Fibroblast of mammary gland (primary cell): ENCODE data around the gene KIF3B.
"Not testable (repeated sequence)": the region's sequence is repeated elsewhere in the genome, so short reads cannot be mapped to it uniquely, and the experiment has no call there.

Source experiments
- DNase-seq: peaks from one replicate; pipeline ENCODE4 v3.0.0-alpha.2; 2010; ENCODE audit warnings: low read depth
- H3K4me3 ChIP-seq: 2 replicates; pipeline ENCODE4 v1.5.1; 2011; ENCODE audit warnings: low read depth, mild to moderate bottlenecking, low read length, moderate library complexity; ENCODE audit not compliant: control insufficient read depth
- TF ChIP-seq, protein P1 (sequence below): conservative IDR thresholded peaks from 2 replicates; pipeline ENCODE4 v1.5.1; 2011; ENCODE audit warnings: low read depth, low read length, inconsistent platforms; ENCODE audit not compliant: control insufficient read depth, insufficient read depth

KIF3B gene

DNA sequence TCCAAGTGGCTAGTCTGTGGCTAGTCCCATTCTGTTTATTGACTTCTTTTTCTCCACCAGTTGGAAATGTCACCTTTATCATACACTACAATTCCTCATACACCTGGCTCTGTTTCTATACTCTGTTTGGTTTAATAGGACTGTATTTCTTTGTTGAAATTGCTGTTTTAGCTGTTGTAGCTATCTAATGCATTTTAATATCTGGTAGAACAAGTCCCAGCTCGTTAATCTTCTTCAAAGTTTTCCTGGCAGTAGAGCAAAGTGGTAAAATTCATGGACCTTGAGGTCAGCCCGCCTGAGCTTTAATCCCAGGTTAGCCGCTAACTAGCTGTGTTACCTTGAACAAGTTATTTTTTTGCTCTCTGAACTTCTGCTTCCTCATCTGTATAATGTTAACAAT, 70.8 kb downstream of the KIF3B start:
- TF ChIP-seq, protein P1, sequence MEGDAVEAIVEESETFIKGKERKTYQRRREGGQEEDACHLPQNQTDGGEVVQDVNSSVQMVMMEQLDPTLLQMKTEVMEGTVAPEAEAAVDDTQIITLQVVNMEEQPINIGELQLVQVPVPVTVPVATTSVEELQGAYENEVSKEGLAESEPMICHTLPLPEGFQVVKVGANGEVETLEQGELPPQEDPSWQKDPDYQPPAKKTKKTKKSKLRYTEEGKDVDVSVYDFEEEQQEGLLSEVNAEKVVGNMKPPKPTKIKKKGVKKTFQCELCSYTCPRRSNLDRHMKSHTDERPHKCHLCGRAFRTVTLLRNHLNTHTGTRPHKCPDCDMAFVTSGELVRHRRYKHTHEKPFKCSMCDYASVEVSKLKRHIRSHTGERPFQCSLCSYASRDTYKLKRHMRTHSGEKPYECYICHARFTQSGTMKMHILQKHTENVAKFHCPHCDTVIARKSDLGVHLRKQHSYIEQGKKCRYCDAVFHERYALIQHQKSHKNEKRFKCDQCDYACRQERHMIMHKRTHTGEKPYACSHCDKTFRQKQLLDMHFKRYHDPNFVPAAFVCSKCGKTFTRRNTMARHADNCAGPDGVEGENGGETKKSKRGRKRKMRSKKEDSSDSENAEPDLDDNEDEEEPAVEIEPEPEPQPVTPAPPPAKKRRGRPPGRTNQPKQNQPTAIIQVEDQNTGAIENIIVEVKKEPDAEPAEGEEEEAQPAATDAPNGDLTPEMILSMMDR = no peak
- no peak for DNase-seq
- H3K4me3 ChIP-seq = no peak overlapping the region

DNA sequence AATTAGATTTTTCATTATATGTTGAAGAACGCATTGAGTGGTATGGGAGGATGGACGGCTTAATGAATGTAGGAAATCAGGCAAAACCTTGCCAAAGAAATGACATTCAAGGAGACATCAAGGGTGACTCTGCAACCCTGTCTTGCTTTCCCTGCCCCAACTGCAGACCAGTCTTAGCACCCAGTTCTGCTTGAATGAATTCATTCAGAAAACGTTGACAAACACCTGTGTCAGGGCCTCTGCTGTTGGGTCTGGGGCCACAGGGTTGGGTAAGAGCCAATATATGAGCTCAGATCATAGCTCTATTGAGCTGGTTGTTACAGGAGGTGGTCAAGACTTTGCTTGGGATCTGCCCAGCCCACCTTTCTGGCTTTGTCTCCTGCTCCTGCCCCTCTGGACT, 73.0 kb downstream of the KIF3B start:
- TF ChIP-seq, protein P1 = no peak
- no peak for DNase-seq
- H3K4me3 ChIP-seq = no peak overlapping the region

DNA sequence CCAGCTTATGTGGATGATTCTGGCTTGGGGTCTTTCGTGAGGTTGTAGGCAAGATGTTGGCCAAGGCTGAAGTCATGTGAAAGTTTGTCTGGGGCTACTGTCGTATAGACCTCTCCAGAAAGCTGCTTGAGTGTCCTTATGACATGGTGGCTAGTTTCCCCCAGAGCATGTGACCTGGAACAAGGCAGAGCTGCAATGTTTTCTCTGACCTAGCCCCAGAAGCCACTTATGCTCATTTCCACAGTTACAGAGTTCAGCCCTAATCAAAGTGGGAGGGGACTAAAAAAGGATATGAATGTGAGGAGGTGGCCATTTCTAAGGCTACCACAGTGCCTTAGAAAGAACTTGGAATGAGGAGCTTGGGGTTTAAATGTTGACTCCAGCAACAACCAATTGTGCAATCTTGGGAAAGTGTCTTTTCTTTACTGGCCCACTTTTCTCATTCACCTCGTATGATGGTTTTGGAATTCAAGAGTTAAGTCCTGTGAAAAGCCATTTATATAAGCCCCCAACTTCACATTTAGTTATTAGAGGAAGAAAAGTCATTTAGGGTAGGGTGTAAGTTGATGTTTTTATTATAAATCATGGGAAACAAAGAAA, 74.8 kb downstream of the KIF3B start:
- TF ChIP-seq, protein P1 = no peak
- no peak for DNase-seq
- no peak overlapping the region for H3K4me3 ChIP-seq

DNA sequence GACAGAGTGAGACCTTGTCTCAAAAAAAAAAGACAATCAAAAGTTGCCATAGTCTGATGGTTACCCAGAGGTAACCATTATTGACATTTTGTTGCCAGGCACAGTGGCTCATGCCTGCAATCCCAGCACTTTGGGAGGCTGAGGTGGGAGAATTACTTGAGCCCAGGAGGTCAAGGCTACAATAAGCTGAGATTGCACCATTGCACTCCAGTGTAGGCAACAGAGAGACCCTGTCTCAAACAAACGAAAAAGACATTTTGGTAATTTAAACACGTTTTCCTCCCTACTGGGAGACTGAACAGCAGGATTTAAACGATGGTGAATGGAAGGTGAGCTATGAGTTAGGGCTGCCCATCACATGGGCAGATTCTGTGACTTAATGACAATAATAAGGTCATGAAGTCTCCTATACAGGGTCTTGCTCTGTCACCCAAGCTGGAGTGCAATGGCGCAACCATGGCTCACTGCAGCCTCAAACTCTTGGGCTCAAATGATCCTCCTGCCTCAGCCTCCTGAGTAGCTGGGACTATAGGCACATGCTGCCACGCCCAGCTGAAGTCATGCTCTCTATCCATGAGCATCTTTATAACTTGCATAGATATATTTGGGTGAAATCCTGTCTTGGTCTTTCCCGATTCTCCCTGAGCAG, 76.5 kb downstream of the KIF3B start:
- DNase-seq = no peak
- H3K4me3 ChIP-seq = no peak overlapping the region
- TF ChIP-seq, protein P1 = no peak

DNA sequence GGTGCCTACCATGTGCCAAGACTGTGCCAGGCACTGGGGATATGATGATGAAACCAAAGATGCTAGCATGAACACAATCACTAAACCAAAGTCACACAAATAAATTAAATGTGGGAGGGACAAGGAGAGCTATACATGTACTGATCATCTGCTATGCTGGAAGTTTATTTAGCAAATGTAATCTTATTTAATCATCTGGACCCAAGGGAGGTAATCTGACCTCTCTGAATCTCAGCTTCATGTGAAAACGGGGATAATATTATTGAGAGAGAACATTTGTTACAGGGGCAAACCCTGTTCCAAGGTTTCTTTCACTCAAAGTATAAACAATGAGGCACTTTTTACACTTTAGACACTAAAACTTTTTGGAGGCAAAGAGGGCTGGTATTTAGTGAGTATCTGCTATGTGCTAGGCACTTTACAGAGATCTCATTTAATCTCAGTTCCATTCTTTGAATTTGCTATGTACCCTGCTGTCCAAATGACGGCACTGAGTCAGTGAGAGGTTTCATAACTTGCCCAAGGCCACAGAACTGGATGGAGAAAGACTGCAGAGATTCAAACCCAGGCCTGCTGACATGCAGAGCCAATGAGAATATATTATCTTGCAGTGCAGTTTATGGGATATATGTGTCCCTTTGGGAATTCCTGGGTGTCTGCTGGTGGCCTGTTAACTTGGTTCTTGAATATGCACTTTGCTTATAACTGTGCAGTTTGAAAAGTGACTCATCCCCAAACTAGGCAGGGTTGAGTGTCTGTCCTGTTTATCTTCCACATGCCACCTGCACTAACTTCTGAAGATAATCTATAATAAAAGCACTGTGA, 77.4 kb downstream of the KIF3B start:
- peak; percentile 85 for DNase-seq
- TF ChIP-seq, protein P1 = no peak
- H3K4me3 ChIP-seq = no peak overlapping the region

DNA sequence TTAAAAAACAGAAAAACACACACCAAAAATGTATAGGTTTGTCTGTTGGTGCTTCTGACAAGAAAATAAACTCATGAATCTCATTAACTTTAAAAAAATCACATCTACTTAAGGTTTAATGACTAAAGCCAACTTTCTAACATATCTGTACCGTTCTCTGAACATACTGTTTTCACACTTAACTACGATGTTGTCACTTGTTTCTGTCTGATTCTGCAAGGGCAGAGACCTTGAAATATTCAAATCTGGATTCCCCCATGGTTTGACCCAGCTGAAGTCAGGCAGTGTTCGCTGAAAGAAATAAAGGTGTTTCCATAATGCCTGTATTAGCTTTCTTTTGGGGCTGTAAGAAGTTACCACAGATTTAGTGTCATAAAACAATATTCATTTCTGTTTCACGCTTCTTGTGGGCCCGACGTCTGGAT, 78.0 kb downstream of the KIF3B start:
- no peak for DNase-seq
- no peak overlapping the region for H3K4me3 ChIP-seq
- TF ChIP-seq, protein P1 = no peak

DNA sequence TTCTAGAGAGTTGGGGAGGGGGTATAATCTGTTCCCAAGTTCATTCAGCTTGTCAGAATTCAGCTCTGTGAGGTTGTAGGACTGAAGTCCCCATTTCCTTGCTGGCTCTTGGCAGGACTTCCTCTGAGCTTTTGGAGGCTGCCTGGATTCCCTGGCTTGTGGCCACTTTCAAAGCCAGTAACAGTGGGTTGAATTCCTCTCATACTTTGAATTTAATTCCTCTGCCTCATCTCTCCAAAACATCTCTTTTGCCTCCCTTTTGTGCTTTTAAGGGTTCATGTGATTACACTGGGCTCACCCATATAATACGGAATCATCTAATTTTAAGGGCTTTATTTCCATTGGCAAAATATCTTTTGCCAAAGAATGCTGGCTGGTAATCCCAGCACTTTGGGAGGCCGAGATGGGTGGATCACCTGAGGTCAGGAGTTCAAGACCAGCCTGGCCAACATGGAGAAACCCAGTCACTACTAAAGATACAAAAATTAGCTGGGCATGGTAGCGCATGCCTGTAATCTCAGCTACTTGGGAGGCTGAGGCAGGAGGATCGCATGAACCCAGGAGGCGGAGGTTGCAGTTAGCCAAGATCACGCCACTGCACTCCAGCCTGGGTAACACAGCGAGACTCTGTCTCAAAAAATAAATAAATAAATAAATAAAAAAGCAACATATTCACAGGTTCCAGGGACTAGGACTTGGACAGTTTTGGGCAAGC, 78.6 kb downstream of the KIF3B start:
- DNase-seq = peak; percentile 63
- H3K4me3 ChIP-seq = not testable (repeated sequence)
